HepG2 (cell line): Measurements from ENCODE around the gene CFD. TPM values are rescaled to one million over a fixed set of nuclear protein-coding genes. Genes with fewer than 3 reads are reported as not detected.
A peak's percentile ranks its signal among the peaks of the same experiment; 100 is the strongest.

Source experiments
- ATAC-seq: fragments of 200-7000 bp; cut with Tn5 transposase; 3 replicates; pipeline ENCODE4 v1.9.1; 2020; ENCODE audit warnings: mild to moderate bottlenecking, moderate library complexity
- BruUV-seq: library from RNA; stranded (reverse); fragments of 400-500 nt; replicated peaks from 2 replicates; lab custom pipeline; 2021; lab: Mats Ljungman, UMichigan
- CTCF ChIA-PET: fragments of 300-600 bp; formaldehyde crosslinking; extraction: SDS; loops from one replicate; lab custom pipeline; 2021; ENCODE audit warnings: low total read pairs, inconsistent platforms, low intra/inter-chr PET ratio; lab: Yijun Ruan, JAX
- POLR2A ChIA-PET: fragments of 350-600 bp; sonication (Branson Sonifier 250); formaldehyde crosslinking; loops from one replicate; lab custom pipeline; 2020; ENCODE audit warnings: antibody characterized with exemption, inconsistent platforms; lab: Yijun Ruan, JAX
- DNase-seq: peaks from one replicate; pipeline ENCODE4 v3.0.0-alpha.2; 2015; ENCODE audit warnings: low spot score
- FAIRE-seq: peaks from 3 replicates; lab custom pipeline; 2011; peaks lifted over from hg19 to GRCh38; lab: Jason Lieb, UNC
- H2AFZ ChIP-seq: one replicate; pipeline ENCODE4 v1.6.1; 2011; ENCODE audit warnings: low read length, inconsistent platforms
- H3K27ac ChIP-seq: fragments of 300-600 bp; 3 replicates; pipeline ENCODE4 v1.8.0; 2011; ENCODE audit warnings: mixed run types, mild to moderate bottlenecking, mixed read lengths, low read length, inconsistent platforms; ENCODE audit not compliant: insufficient read depth; ENCODE audit errors: extremely low read length
- H3K27me3 ChIP-seq, 2 experiments: fragments of 200-600 bp in 1 of 2; 2 replicates in 1 of 2; 3 replicates in 1 of 2; pipeline versions ENCODE4 v1.6.0 to v1.8.0; 2011; ENCODE audit warnings: low read length in 2 of 2, mild to moderate bottlenecking in 2 of 2, moderate library complexity in 2 of 2, inconsistent platforms in 1 of 2; ENCODE audit not compliant: insufficient read depth in 2 of 2, control insufficient read depth in 1 of 2
- H3K36me3 ChIP-seq, 2 experiments: fragments of 200-600 bp in 1 of 2; replicated peaks in 1 of 2; 2 replicates in 1 of 2; 3 replicates in 1 of 2; pipeline versions ENCODE4 v1.5.1 to v1.8.0; 2011; ENCODE audit warnings: low read length in 2 of 2, inconsistent platforms in 1 of 2; ENCODE audit not compliant: insufficient read depth in 2 of 2, control insufficient read depth in 1 of 2
- H3K4me1 ChIP-seq: 2 replicates; pipeline ENCODE4 v1.5.1; 2012; ENCODE audit warnings: low read length, inconsistent platforms; ENCODE audit not compliant: insufficient read depth
- H3K4me2 ChIP-seq: 2 replicates; pipeline ENCODE4 v1.6.0; 2011; ENCODE audit warnings: low read depth, low read length, inconsistent platforms
- H3K4me3 ChIP-seq, 3 experiments: fragments of 200-600 bp in 1 of 3; sonication (generic), shearing (Covaris generic) in 1 of 3; replicated peaks in 1 of 3; 2 replicates each; pipeline ENCODE4 v1.5.1; 2011 to 2016; ENCODE audit warnings: low read length in 3 of 3, inconsistent platforms in 2 of 3, low read depth in 2 of 3, mild to moderate bottlenecking in 2 of 3, control low read depth in 1 of 3, mixed read lengths in 1 of 3; ENCODE audit not compliant: insufficient read depth in 1 of 3
- H3K79me2 ChIP-seq: one replicate; pipeline ENCODE4 v1.6.1; 2011; ENCODE audit warnings: low read length, inconsistent platforms; ENCODE audit not compliant: insufficient read depth
- H3K9ac ChIP-seq: 2 replicates; pipeline ENCODE4 v1.6.0; 2011; ENCODE audit warnings: mild to moderate bottlenecking, low read depth, low read length, inconsistent platforms; ENCODE audit not compliant: insufficient read depth
- H3K9me3 ChIP-seq: 2 replicates; pipeline ENCODE4 v1.5.1; 2012; ENCODE audit warnings: mild to moderate bottlenecking, low read length
- H4K20me1 ChIP-seq: 2 replicates; pipeline ENCODE4 v1.6.0; 2011; ENCODE audit warnings: inconsistent platforms, mild to moderate bottlenecking, low read length, moderate library complexity; ENCODE audit not compliant: insufficient read depth
- AGO1 ChIP-seq: fragments of 200-400 bp; formaldehyde crosslinking; IDR thresholded peaks from 2 replicates; pipeline ENCODE4 v1.6.1; 2017; ENCODE audit warnings: mild to moderate bottlenecking, low read depth, low read length, moderate library complexity; ENCODE audit not compliant: poor library complexity, severe bottlenecking
- AGO2 ChIP-seq: fragments of 200-400 bp; formaldehyde crosslinking; optimal IDR thresholded peaks from 2 replicates; pipeline ENCODE3; 2017; ENCODE audit warnings: mild to moderate bottlenecking, low read depth, low read length, moderate library complexity
- EEA1 ChIP-seq: sonication (generic); formaldehyde crosslinking; IDR thresholded peaks from 2 replicates; pipeline ENCODE4 v1.5.1; 2020; ENCODE audit warnings: mild to moderate bottlenecking, missing genetic modification reagents, borderline replicate concordance
- FOSL2 ChIP-seq: sonication (generic); formaldehyde crosslinking; IDR thresholded peaks from 2 replicates; pipeline ENCODE4 v1.4.0; 2020; ENCODE audit warnings: missing genetic modification reagents
- HDAC2 ChIP-seq: sonication (generic); formaldehyde crosslinking; IDR thresholded peaks from 2 replicates; pipeline ENCODE4 v1.4.0; 2020; ENCODE audit warnings: missing genetic modification reagents
- HNRNPLL ChIP-seq: fragments of 200-400 bp; formaldehyde crosslinking; IDR thresholded peaks from 2 replicates; pipeline ENCODE4 v1.6.1; 2017; ENCODE audit warnings: mild to moderate bottlenecking, low read depth, low read length; ENCODE audit not compliant: poor library complexity, severe bottlenecking
- NFYB ChIP-seq: sonication (generic); formaldehyde crosslinking; IDR thresholded peaks from 2 replicates; pipeline ENCODE4 v1.4.0; 2020; ENCODE audit warnings: missing genetic modification reagents
- POLR2G ChIP-seq: fragments of 200-400 bp; formaldehyde crosslinking; IDR thresholded peaks from 2 replicates; pipeline ENCODE4 v1.6.1; 2018; ENCODE audit warnings: mild to moderate bottlenecking, low read depth, low read length, moderate library complexity
- RBFOX2 ChIP-seq: fragments of 200-400 bp; formaldehyde crosslinking; IDR thresholded peaks from 2 replicates; pipeline ENCODE4 v1.6.1; 2017; ENCODE audit warnings: low read depth, mild to moderate bottlenecking, low read length
- SRSF1 ChIP-seq: fragments of 200-400 bp; formaldehyde crosslinking; optimal IDR thresholded peaks from 2 replicates; pipeline ENCODE3; 2017; ENCODE audit warnings: mild to moderate bottlenecking, low read depth, low read length, moderate library complexity
- TBX2 ChIP-seq: sonication (generic); formaldehyde crosslinking; IDR thresholded peaks from 2 replicates; pipeline ENCODE4 v1.5.0; 2020; ENCODE audit warnings: missing genetic modification reagents, mild to moderate bottlenecking, borderline replicate concordance
- U2AF1 ChIP-seq: fragments of 200-400 bp; formaldehyde crosslinking; optimal IDR thresholded peaks from 2 replicates; pipeline ENCODE3; 2017; ENCODE audit warnings: mild to moderate bottlenecking, low read depth, low read length
- ZBTB20 ChIP-seq: sonication (generic); formaldehyde crosslinking; IDR thresholded peaks from 2 replicates; pipeline ENCODE4 v1.8.1; 2023; ENCODE audit warnings: missing genetic modification reagents, low read depth, mild to moderate bottlenecking, borderline replicate concordance
- ZNF776 ChIP-seq: sonication (generic); formaldehyde crosslinking; IDR thresholded peaks from 2 replicates; pipeline ENCODE4 v1.4.0; 2020; ENCODE audit warnings: mild to moderate bottlenecking, missing genetic modification reagents
- ZNF816 ChIP-seq: sonication (generic); formaldehyde crosslinking; IDR thresholded peaks from 2 replicates; pipeline ENCODE4 v1.8.0; 2022; ENCODE audit warnings: missing genetic modification reagents, mild to moderate bottlenecking, borderline replicate concordance
- WGBS: methylation state at CpG from one replicate; pipeline ENCODE4 v1.1.6; 2017; ENCODE audit warnings: low lambda C conversion rate; 5-methylcytosine and 5-hydroxymethylcytosine counted together
- in situ Hi-C: cut with HindIII; loops from 2 replicates; pipeline ENCODE4 v1.10.0; 2017; ENCODE audit warnings: low pct_unique_long_range_greater_than_20kb; ENCODE audit not compliant: extremely low pct_ligation_motif_present
- intact Hi-C: fragments of 100-400 bp; cut with micrococcal nuclease; formaldehyde crosslinking; loops from one replicate; pipeline ENCODE4 v1.10.0; 2022; ENCODE audit not compliant: unreplicated experiment
- polyA plus RNA-seq, 8 experiments: library from polyadenylated mRNA; depleted of rRNA in 3 of 8; stranded (reverse) in 7 of 8; unstranded in 1 of 8; fragments of >200 nt; fragmentation: Illumina TruSeq in 4 of 8; extraction: Trizol in 4 of 8; gene quantifications; 2 replicates each; pipeline versions ENCODE4 v1.2.1 to v1.2.3, GENCODE V29; 2011 to 2016; ENCODE audit warnings: low read depth in 4 of 8, missing spikeins in 1 of 8, mixed read lengths in 1 of 8; ENCODE audit not compliant: insufficient read depth in 1 of 8
- total RNA-seq, 5 experiments: library from RNA; depleted of rRNA; stranded (reverse); fragments of >200 nt; fragmentation: Illumina TruSeq; extraction: Trizol; gene quantifications; 2 replicates each; pipeline ENCODE4 v1.2.3, GENCODE V29; 2016; ENCODE audit warnings: low read depth in 1 of 5
- TF ChIP-seq, protein P1 (sequence below): IDR thresholded peaks from 2 replicates; pipeline ENCODE4 v1.6.1; 2018; ENCODE audit warnings: missing genetic modification reagents

Gene CFD
- total and polyA plus RNA-seq, 2 of the 13 experiments (the other 11 are each of a cell fraction or from before 2014, with no cell fraction given), result 2.3 to 4.6 TPM

DNA sequence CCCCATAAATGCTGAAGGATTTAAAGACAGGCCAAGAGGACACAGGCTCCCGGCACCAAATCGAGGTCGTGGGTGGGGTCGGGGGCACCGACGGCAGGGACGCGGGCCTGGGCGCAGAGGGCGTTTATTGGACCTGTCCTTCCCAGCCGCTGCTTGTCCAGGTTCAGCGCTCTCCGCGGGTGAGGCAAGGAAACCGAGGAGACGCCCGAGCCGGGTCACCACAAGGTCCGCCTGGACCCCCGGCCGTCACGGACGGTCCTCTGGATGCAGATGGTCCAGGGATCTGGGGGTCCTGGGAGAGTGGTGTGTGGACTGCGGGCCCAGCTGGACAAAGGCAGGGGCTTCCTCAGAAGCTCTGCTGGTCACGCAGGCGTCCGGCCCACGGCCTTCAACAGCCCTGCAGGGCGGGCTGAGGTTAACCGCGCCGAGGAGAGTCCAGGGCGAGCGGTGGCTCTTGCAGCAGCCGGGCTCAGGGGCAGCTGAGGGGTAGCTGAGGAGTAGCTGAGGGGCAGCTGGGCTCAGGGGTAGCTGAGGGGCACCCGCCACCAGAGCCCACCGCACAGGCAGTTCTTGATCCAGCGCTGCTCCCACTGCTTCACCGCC, 8.5 kb downstream of the CFD start:
- BruUV-seq, result no TSS peak
- Histone ChIP-seq H3K27me3 (no peaks in the 10 kb centered on the region), H2AFZ (no peak overlapping the region), H3K27ac (no peak overlapping the region), H4K20me1 (no peaks in the 10 kb centered on the region), H3K36me3 (peaks cover 3 to 12% of the 10 kb centered on the region in 2 experiments; a peak in 2 of 5 replicates), H3K9me3 (no peaks in the 10 kb centered on the region), H3K4me3 (no peak overlapping the region), H3K9ac (no peak overlapping the region), H3K4me2 (no peak overlapping the region), H3K4me1 (no peaks in the 10 kb centered on the region), H3K79me2 (no peaks in the 10 kb centered on the region)
- WGBS, result 97% methylated on average over 20 of the region's 39 CpGs
- DNase-seq (no peak), ATAC-seq (no peak), FAIRE-seq (no peak)
- in situ Hi-C loops, result loop anchor here (10.0 kb wide), 1 partner anchor 117 kb away; the partner anchor contains the start of gene WDR18
- CTCF ChIA-PET, result no interaction called here
- intact Hi-C loops, result no loop called here
- POLR2A ChIA-PET, result no interaction called here
- TF ChIP-seq AGO1 (peak; percentile 80), U2AF1 (no peak), HDAC2 (CRISPR knock-in tag) (no peak), HNRNPLL (peak; percentile 14), AGO2 (peak; percentile 23), SRSF1 (peak; percentile 10)

DNA sequence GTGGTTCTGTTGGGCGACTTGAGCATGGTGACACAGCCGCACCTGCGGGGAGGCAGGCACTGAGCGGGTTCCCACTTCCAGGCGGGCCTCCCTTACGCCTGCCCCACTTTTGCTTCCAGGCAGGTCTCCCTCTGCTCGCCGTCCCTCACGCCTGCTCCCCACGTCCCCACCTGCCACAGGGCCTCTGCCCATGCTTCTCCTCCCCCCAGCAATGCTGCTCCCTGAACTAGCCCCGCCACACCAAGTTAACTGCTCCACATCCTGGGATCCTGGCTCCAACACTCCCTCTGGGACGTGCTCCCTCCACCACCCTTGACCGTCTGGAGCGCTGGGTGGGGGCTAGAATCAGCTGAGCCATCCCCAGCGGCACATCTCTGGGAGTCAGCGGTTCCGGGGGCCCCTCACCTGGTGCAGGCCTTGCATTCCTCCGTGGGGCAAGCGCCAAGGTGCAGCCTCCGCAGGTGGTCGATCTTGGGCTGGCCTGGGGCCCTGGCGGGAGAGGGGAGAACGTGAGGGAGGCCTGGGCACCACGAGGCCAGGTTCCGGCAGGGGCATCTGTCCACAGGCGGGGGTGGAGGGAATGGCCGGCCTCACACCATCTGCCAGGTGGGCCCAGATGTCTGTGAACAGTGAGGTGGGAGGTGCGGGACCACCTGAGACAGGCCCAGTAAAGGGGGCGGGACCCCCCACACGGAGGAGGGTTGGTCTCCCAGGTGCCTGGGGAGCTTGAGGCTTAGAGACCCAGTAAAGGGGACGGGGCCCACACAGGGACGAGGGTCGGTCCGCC, 9.2 kb downstream of the CFD start:
- Histone ChIP-seq H3K4me2 (no peak overlapping the region), H3K9me3 (no peaks in the 10 kb centered on the region), H3K4me1 (no peaks in the 10 kb centered on the region), H2AFZ (no peak overlapping the region), H3K4me3 (no peak overlapping the region), H3K9ac (no peak overlapping the region), H3K79me2 (no peaks in the 10 kb centered on the region), H4K20me1 (no peaks in the 10 kb centered on the region), H3K27ac (no peak overlapping the region), H3K36me3 (peaks cover 3 to 12% of the 10 kb centered on the region in 2 experiments; a peak in 2 of 5 replicates), H3K27me3 (no peaks in the 10 kb centered on the region)
- 95% methylated on average over 34 of the region's 34 CpGs for WGBS
- ATAC-seq, result no peak
- DNase-seq, result no peak
- intact Hi-C loops, result no loop called here
- ChIA-PET CTCF (no interaction called here), POLR2A (no interaction called here)
- in situ Hi-C loops, result loop anchor here (10.0 kb wide), 1 partner anchor 116 kb away; the partner anchor contains the start of gene WDR18
- BruUV-seq, result no TSS peak
- FAIRE-seq, result no peak
- TF ChIP-seq NFYB (CRISPR knock-in tag), result no peak
- TF ChIP-seq ZBTB20 (CRISPR knock-in tag), result no peak
- TF ChIP-seq SRSF1, result peak; percentile 10
- TF ChIP-seq FOSL2 (CRISPR knock-in tag), result no peak
- TF ChIP-seq, protein P1, sequence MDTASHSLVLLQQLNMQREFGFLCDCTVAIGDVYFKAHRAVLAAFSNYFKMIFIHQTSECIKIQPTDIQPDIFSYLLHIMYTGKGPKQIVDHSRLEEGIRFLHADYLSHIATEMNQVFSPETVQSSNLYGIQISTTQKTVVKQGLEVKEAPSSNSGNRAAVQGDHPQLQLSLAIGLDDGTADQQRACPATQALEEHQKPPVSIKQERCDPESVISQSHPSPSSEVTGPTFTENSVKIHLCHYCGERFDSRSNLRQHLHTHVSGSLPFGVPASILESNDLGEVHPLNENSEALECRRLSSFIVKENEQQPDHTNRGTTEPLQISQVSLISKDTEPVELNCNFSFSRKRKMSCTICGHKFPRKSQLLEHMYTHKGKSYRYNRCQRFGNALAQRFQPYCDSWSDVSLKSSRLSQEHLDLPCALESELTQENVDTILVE (CRISPR knock-in tag), result no peak
- peak; percentile 40; the same call in 1 of the 2 replicates for TF ChIP-seq POLR2G
- no peak for TF ChIP-seq EEA1 (CRISPR knock-in tag)
- peak; percentile 49; the same call in 1 of the 2 replicates for TF ChIP-seq RBFOX2
- peak; percentile 69 for TF ChIP-seq AGO2
- 0 out of 2 replicates have a peak, but pooled peaks have one; percentile 18 for TF ChIP-seq ZNF776
- peak; percentile 15 for TF ChIP-seq AGO1
- no peak for TF ChIP-seq TBX2 (CRISPR knock-in tag)
- TF ChIP-seq ZNF816 (CRISPR knock-in tag), result no peak
